Brain microvascular endothelial cell (primary cell): ENCODE measurements around the gene ITPRID1.

Experiments
- DNase-seq: peaks from one replicate; pipeline ENCODE4 v3.0.0-alpha.2; 2020
- H3K27ac ChIP-seq: fragments of 250-450 bp; sonication (Bioruptor Pico); 2 replicates; pipeline ENCODE4 v1.5.1; 2020; ENCODE audit warnings: mild to moderate bottlenecking, moderate library complexity
- H3K27me3 ChIP-seq: fragments of 250-450 bp; sonication (Bioruptor Pico); replicated peaks from 2 replicates; pipeline ENCODE4 v1.5.1; 2020; ENCODE audit warnings: mild to moderate bottlenecking
- H3K36me3 ChIP-seq: fragments of 250-450 bp; sonication (Bioruptor Pico); replicated peaks from 2 replicates; pipeline ENCODE4 v1.5.1; 2020; ENCODE audit warnings: mild to moderate bottlenecking
- H3K4me3 ChIP-seq: 2 replicates; pipeline ENCODE4 v1.5.1; 2011; ENCODE audit warnings: low read depth, mild to moderate bottlenecking, control low read depth, low read length, moderate library complexity
- in situ Hi-C: cut with HindIII; loops from 2 replicates; pipeline ENCODE4 v1.10.0; 2017; ENCODE audit warnings: low sequenced_read_pairs, low pct_ligation_motif_present
- TF ChIP-seq, protein P1 (sequence below): IDR thresholded peaks from 2 replicates; pipeline ENCODE4 v1.5.1; 2011; ENCODE audit warnings: low read depth, mild to moderate bottlenecking, moderate library complexity, low read length, control low read depth, inconsistent platforms; ENCODE audit errors: missing control alignments

The ITPRID1 gene

DNA sequence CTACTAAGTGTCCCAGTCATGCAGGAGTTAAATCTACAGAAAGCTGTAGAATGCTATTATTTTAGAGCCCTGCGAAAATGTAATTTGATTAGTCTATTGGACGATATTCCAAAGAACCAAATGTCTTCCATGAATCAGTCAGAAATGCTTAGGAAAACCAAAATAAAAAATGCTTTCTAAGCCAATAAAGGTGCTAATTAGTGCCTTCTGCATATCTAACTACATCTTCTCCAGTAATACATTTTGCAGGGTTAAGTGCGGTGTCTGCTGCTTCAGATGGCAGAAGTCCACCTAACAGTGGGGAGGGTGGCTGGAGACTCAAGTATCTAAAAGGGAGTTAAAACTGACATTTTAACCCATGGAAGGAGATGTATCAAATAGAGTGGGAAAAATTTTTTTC lies 50.1 kb downstream of the ITPRID1 start:
- no peak for DNase-seq
- no peak overlapping the region for H3K4me3 ChIP-seq
- TF ChIP-seq, protein P1, sequence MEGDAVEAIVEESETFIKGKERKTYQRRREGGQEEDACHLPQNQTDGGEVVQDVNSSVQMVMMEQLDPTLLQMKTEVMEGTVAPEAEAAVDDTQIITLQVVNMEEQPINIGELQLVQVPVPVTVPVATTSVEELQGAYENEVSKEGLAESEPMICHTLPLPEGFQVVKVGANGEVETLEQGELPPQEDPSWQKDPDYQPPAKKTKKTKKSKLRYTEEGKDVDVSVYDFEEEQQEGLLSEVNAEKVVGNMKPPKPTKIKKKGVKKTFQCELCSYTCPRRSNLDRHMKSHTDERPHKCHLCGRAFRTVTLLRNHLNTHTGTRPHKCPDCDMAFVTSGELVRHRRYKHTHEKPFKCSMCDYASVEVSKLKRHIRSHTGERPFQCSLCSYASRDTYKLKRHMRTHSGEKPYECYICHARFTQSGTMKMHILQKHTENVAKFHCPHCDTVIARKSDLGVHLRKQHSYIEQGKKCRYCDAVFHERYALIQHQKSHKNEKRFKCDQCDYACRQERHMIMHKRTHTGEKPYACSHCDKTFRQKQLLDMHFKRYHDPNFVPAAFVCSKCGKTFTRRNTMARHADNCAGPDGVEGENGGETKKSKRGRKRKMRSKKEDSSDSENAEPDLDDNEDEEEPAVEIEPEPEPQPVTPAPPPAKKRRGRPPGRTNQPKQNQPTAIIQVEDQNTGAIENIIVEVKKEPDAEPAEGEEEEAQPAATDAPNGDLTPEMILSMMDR, result no peak
- no peaks in the 10 kb centered on the region for H3K27me3 ChIP-seq
- no peaks in the 10 kb centered on the region for H3K36me3 ChIP-seq
- no peak overlapping the region for H3K27ac ChIP-seq
- in situ Hi-C loops, result no loop called here

DNA sequence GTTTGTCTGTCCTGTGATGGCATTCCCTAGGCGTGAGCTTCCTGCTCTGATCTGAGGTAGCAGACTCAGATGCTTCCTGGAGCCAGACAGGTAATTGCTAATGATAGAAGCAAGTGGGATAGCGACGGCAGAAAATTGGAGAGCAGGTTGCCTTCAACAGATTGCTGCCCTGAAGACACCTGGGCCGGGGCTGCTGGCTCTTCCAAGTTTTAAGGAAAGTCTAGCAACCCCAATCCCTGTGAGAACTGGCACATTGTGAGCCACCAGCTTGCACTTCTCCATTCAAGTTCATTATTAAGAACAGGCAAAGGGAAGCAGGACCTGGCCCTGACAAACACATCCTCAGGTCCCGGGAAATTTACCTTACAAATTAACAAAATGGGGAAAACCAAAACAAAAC lies 50.8 kb downstream of the ITPRID1 start:
- TF ChIP-seq, protein P1, result no peak
- Histone ChIP-seq H3K27me3 (no peaks in the 10 kb centered on the region), H3K36me3 (no peaks in the 10 kb centered on the region), H3K27ac (no peak overlapping the region), H3K4me3 (no peak overlapping the region)
- no peak for DNase-seq
- in situ Hi-C loops, result no loop called here

DNA sequence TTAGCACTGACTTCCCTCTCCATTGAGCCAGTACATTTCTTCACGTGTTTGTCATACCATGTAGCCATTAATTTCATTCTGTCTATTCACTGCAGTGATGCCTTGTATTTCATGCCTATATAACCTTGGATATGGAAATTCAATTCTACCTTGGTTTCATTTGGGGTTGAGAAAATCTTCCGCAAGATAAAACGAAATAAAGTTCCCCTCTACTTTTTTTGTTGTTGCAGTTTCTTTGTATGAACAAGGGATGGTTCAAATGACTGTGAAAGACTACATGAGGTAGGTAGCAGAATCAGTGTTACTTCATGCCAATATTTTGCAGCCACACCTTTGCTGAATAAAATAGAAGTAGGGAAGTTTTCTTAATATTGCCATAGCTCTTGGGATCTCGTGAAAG lies 55.6 kb downstream of the ITPRID1 start:
- no peaks in the 10 kb centered on the region for H3K36me3 ChIP-seq
- TF ChIP-seq, protein P1, result no peak
- H3K27ac ChIP-seq, result no peak overlapping the region
- no peak for DNase-seq
- no peaks in the 10 kb centered on the region for H3K27me3 ChIP-seq
- in situ Hi-C loops, result no loop called here
- no peak overlapping the region for H3K4me3 ChIP-seq

DNA sequence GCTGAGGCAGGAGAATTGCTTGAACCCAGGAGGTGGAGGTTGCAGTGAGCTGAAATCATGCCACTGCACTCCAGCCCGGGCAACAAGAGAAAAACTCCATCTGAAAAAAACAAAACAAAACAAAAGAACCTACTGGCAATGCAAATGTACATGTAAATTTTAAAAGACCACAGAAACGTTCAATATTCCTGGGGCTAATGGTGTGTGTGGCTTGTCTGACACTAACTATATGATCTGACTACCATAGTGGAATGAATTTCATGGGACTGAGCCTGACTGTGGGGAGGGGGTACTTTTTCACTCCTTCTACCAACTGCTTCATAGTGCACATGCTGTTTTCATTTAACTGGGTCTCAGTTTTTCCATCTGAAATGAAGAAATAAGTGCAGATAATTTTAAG lies 69.6 kb downstream of the ITPRID1 start:
- Histone ChIP-seq H3K36me3 (no peaks in the 10 kb centered on the region), H3K27ac (no peak overlapping the region), H3K4me3 (no peak overlapping the region), H3K27me3 (no peaks in the 10 kb centered on the region)
- in situ Hi-C loops, result no loop called here
- DNase-seq, result no peak
- TF ChIP-seq, protein P1, result no peak

DNA sequence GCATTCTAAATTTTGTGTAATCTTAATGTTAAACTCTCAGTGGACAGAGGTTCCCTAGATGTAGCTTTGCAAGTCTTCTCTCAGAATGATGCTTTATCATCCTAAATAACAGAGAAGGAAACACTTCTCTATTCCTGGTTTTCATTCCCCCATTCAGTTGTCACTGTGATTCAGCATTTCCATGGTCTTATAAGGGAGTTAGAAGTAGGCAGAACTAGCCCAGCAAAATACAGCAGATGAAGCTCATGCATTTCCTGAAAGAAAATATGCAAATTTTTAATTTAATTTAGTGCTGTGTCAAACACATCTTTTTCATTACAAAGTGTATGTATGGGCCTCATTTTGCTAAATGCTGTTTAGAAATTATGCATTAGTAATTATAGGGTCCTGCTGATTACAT lies 70.1 kb downstream of the ITPRID1 start:
- in situ Hi-C loops, result no loop called here
- no peak overlapping the region for H3K27ac ChIP-seq
- no peak overlapping the region for H3K4me3 ChIP-seq
- no peak for DNase-seq
- no peaks in the 10 kb centered on the region for H3K36me3 ChIP-seq
- no peaks in the 10 kb centered on the region for H3K27me3 ChIP-seq
- TF ChIP-seq, protein P1, result no peak

DNA sequence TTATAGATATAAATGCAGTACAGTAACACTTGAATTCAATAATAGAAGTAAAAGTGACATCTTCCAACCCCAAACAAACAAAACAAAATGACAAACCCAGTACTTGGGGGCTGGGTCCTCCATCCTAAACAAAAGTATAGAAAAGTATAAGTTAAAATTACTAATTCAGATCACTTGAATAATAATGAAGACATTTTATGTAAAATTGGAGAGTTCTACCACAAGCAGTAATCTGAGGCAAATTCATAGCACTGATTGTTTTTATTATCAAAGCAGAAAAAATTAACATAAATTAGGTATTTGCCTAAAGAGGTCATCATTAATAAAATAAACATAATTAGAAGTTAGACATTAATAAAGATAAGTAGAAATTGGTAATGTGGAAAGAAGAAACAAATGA lies 81.5 kb downstream of the ITPRID1 start:
- in situ Hi-C loops, result no loop called here
- Histone ChIP-seq H3K36me3 (no peaks in the 10 kb centered on the region), H3K27ac (no peak overlapping the region), H3K27me3 (no peaks in the 10 kb centered on the region), H3K4me3 (no peak overlapping the region)
- no peak for DNase-seq
- TF ChIP-seq, protein P1, result no peak
